Mesothelial cell of epicardium (in vitro differentiated cells): ENCODE measurements around the gene POLR3E. TPM values are rescaled to one million over a fixed set of nuclear protein-coding genes. Genes with fewer than 3 reads are reported as not detected.

Experiments used
- DNase-seq, 2 experiments: peaks; one replicate each; pipeline ENCODE4 v3.0.0; 2021; ENCODE audit warnings: low spot score in 2 of 2; ENCODE audit not compliant: unreplicated experiment in 2 of 2
- H3K27ac Mint-ChIP-seq: 2 replicates; pipeline ENCODE4 v1.8.0; 2021; ENCODE audit warnings: mixed read lengths
- H3K27me3 Mint-ChIP-seq: 2 replicates; pipeline ENCODE4 v1.8.0; 2021; ENCODE audit warnings: low read depth, mixed read lengths
- H3K36me3 Mint-ChIP-seq: 2 replicates; pipeline ENCODE4 v1.8.0; 2021; ENCODE audit warnings: mixed read lengths
- H3K4me1 Mint-ChIP-seq: 2 replicates; pipeline ENCODE4 v1.8.0; 2021; ENCODE audit warnings: mixed read lengths
- H3K4me3 Mint-ChIP-seq: 2 replicates; pipeline ENCODE4 v1.8.0; 2021; ENCODE audit warnings: mild to moderate bottlenecking, moderate library complexity, mixed read lengths
- H3K9me3 Mint-ChIP-seq: 2 replicates; pipeline ENCODE4 v1.8.0; 2021; ENCODE audit warnings: mixed read lengths
- total RNA-seq: library from RNA; stranded (reverse); gene quantifications from 3 replicates; pipeline ENCODE4 v1.2.1, GENCODE V29; 2021
- TF ChIP-seq, protein P1 (sequence below): fragments of 200-600 bp; sonication (generic); IDR thresholded peaks from one replicate; pipeline ENCODE4 v1.5.0; 2021; ENCODE audit warnings: antibody characterized with exemption; ENCODE audit not compliant: unreplicated experiment

The POLR3E gene, protein sequence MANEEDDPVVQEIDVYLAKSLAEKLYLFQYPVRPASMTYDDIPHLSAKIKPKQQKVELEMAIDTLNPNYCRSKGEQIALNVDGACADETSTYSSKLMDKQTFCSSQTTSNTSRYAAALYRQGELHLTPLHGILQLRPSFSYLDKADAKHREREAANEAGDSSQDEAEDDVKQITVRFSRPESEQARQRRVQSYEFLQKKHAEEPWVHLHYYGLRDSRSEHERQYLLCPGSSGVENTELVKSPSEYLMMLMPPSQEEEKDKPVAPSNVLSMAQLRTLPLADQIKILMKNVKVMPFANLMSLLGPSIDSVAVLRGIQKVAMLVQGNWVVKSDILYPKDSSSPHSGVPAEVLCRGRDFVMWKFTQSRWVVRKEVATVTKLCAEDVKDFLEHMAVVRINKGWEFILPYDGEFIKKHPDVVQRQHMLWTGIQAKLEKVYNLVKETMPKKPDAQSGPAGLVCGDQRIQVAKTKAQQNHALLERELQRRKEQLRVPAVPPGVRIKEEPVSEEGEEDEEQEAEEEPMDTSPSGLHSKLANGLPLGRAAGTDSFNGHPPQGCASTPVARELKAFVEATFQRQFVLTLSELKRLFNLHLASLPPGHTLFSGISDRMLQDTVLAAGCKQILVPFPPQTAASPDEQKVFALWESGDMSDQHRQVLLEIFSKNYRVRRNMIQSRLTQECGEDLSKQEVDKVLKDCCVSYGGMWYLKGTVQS
- total RNA-seq, result 68.9 to 71.4 TPM (median 69.7 TPM) in 3 replicates

DNA sequence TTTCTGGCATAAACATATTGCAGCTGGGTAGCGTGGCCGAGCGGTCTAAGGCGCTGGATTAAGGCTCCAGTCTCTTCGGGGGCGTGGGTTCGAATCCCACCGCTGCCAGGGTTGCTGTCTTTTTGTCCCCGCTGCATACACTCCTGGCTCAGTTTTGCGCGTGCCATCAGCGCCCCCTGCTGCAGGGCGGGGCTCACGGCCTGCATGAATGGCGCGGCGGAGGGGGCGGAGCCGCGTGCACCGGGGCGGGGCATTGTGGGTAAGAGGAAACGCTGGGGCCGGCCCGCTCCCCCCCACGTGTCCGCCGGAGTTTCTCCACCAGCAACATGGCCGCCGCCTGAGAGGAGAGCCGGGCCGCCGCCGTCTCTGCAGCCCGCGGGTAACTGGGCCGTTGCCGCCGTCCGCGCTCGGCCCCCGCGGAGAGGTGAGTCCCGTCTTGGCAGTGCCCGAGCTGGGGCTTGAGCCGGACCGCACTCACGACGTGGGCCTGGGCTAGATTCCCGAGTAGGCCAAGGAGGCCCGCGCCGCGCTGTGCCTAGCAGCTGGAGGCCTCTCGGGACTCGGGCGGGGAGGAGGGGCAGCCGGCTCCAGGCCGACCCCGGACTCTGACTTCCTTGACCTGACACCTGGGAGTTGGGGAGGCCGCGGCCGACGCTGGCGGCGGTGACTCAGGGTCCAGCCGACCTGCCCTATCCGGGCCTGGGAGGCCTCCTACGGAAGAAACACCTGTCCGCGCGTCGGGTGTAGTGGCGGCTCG, at the start of gene POLR3E:
TSS of gene POLR3E (plus strand) at position 296 of the 757 bp plus-strand sequence. CDS start 5,560 bp downstream, outside the sequence.
- no peaks in the 10 kb centered on the region for H3K9me3 Mint-ChIP-seq
- H3K4me3 Mint-ChIP-seq, result peak within 1 kb of the TSS; percentile 94
- TF ChIP-seq, protein P1, sequence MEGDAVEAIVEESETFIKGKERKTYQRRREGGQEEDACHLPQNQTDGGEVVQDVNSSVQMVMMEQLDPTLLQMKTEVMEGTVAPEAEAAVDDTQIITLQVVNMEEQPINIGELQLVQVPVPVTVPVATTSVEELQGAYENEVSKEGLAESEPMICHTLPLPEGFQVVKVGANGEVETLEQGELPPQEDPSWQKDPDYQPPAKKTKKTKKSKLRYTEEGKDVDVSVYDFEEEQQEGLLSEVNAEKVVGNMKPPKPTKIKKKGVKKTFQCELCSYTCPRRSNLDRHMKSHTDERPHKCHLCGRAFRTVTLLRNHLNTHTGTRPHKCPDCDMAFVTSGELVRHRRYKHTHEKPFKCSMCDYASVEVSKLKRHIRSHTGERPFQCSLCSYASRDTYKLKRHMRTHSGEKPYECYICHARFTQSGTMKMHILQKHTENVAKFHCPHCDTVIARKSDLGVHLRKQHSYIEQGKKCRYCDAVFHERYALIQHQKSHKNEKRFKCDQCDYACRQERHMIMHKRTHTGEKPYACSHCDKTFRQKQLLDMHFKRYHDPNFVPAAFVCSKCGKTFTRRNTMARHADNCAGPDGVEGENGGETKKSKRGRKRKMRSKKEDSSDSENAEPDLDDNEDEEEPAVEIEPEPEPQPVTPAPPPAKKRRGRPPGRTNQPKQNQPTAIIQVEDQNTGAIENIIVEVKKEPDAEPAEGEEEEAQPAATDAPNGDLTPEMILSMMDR, result peak; percentile 90
- DNase-seq, result peak; percentile 99 to 100
- H3K4me1 Mint-ChIP-seq, result peaks cover 10% of the 10 kb centered on the region
- H3K27me3 Mint-ChIP-seq, result no peaks in the 10 kb centered on the region
- peaks cover 4% of the 10 kb centered on the region for H3K36me3 Mint-ChIP-seq
- peak within 1 kb of the TSS; percentile 99 for H3K27ac Mint-ChIP-seq

DNA sequence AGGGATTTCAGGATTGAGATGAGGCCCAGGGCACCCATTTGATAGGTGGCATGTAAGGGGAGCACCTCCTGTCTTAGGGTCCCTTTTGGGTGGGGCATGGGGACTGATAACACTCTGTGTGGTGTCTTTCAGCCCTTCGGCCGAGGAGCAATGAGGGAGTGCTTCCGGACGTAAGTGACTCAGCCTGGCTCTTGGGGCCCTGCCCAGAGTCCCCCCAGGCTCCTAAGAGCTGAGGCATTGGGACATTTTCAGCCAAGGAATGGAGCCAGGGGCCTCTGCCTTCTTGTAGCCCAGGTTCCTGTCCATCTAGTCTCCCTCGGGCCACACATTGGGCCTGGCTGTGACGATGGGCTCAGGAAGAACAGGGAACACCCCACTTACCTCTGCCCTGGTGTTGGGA, 46.7 kb upstream of the POLR3E start:
- no peak overlapping the region for H3K4me3 Mint-ChIP-seq
- H3K4me1 Mint-ChIP-seq, result no peaks in the 10 kb centered on the region
- H3K27ac Mint-ChIP-seq, result no peak overlapping the region
- H3K9me3 Mint-ChIP-seq, result peaks cover 4% of the 10 kb centered on the region
- H3K36me3 Mint-ChIP-seq, result peaks cover 31% of the 10 kb centered on the region
- DNase-seq, result no peak
- TF ChIP-seq, protein P1, result no peak
- no peaks in the 10 kb centered on the region for H3K27me3 Mint-ChIP-seq

DNA sequence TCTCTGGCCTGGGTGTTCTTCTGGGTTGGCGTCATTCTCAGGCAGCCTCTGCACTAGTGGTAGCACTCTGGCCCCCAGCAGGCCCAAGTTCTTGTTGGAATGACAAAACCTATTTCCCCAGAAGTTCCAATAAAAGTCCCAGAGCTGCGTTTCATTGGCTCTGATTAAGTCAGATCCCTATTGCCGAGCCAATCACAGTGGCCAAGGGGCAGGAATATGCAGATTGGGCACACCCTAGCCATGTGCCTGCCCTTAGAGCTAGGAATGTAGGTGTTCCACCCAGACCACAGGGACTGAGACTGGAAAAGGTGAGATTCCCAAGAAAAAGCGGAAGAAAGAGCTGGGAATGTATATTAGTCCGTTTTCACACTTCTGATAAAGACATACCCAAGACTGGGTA, 44.9 kb upstream of the POLR3E start:
- H3K4me1 Mint-ChIP-seq, result no peaks in the 10 kb centered on the region
- no peak overlapping the region for H3K4me3 Mint-ChIP-seq
- peaks cover 38% of the 10 kb centered on the region for H3K36me3 Mint-ChIP-seq
- peaks cover 4% of the 10 kb centered on the region for H3K9me3 Mint-ChIP-seq
- no peak for DNase-seq
- H3K27me3 Mint-ChIP-seq, result no peaks in the 10 kb centered on the region
- H3K27ac Mint-ChIP-seq, result no peak overlapping the region
- TF ChIP-seq, protein P1, result no peak

DNA sequence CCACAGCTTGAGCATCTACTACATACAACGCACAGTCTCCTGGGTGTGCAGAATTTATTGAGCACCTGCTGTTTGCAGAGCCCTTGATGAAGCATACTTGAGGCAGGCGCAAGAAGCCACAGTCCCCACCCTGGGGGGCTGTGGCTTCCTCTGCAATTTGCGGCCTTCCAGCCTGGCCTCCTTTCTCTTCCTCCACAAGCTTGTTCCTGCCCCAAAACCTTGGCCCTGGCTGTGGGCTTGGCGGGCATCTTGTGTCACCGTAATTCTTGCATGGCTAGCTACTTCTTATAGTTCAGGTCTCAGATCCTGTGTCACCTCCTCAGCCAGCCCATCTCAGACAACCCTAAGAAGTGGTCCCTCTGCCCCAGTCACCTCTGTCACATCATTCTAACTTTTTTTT, 43.9 kb upstream of the POLR3E start:
- H3K27ac Mint-ChIP-seq, result no peak overlapping the region
- no peaks in the 10 kb centered on the region for H3K4me1 Mint-ChIP-seq
- H3K27me3 Mint-ChIP-seq, result no peaks in the 10 kb centered on the region
- peaks cover 42% of the 10 kb centered on the region for H3K36me3 Mint-ChIP-seq
- no peak overlapping the region for H3K4me3 Mint-ChIP-seq
- H3K9me3 Mint-ChIP-seq, result peaks cover 4% of the 10 kb centered on the region
- TF ChIP-seq, protein P1, result no peak
- DNase-seq, result no peak

DNA sequence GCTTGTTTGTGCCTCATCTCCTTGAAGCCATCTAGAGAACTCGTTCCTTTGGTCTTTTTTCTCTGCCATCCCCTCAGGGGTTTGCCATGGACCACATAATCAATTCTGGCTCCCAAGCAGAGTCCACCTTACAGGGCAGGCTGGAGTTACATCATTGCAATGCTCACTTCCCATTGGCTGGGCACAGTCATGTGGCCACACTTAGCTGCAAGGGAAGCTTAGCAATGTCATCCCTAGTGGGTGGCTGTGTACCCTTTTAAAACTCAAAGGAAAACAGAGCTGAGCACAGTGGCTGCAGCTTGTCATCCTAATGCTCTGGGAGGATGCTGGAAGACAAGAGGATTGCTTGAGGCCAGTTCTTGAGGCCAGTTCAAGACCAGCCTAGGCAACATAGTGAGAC, 41.9 kb upstream of the POLR3E start:
- no peaks in the 10 kb centered on the region for H3K27me3 Mint-ChIP-seq
- peaks cover 52% of the 10 kb centered on the region for H3K36me3 Mint-ChIP-seq
- no peak overlapping the region for H3K27ac Mint-ChIP-seq
- H3K4me1 Mint-ChIP-seq, result no peaks in the 10 kb centered on the region
- TF ChIP-seq, protein P1, result no peak
- peaks cover 4% of the 10 kb centered on the region for H3K9me3 Mint-ChIP-seq
- no peak overlapping the region for H3K4me3 Mint-ChIP-seq
- DNase-seq, result no peak
